Activated CD4-positive, alpha-beta T cell treated with anti-CD3 and anti-CD28 coated beads for 36 hours (primary cell): Measurements from ENCODE around the gene BBS4. TPM values are rescaled to one million over a fixed set of nuclear protein-coding genes. Genes with fewer than 3 reads are reported as not detected.
"Not testable (repeated sequence)": the region's sequence is repeated elsewhere in the genome, so short reads cannot be mapped to it uniquely, and the experiment has no call there.

Source experiments
- ATAC-seq: fragments of 200-7000 bp; cut with Tn5 transposase; one replicate; pipeline ENCODE4 v1.10.0; 2021; ENCODE audit warnings: mild to moderate bottlenecking, moderate library complexity
- CTCF ChIA-PET: fragments of 350-600 bp; sonication (Branson Sonifier 250); formaldehyde crosslinking; loops from one replicate; lab custom pipeline; 2021; ENCODE audit warnings: antibody characterized with exemption; lab: Charles Lee
- POLR2A ChIA-PET: fragments of 350-600 bp; sonication (Branson Sonifier 250); formaldehyde crosslinking; loops from one replicate; lab custom pipeline; 2021; ENCODE audit warnings: antibody characterized with exemption, inconsistent platforms; lab: Charles Lee
- DNase-seq: peaks from one replicate; pipeline ENCODE4 v3.0.0-alpha.2; 2020
- H3K27ac Mint-ChIP-seq: one replicate; pipeline ENCODE4 v1.8.0; 2021; ENCODE audit warnings: mixed read lengths
- H3K27me3 Mint-ChIP-seq: one replicate; pipeline ENCODE4 v1.8.0; 2021; ENCODE audit warnings: mixed read lengths
- H3K36me3 Mint-ChIP-seq: one replicate; pipeline ENCODE4 v1.8.0; 2021; ENCODE audit warnings: low read depth, mixed read lengths
- H3K4me1 Mint-ChIP-seq: one replicate; pipeline ENCODE4 v1.8.0; 2021; ENCODE audit warnings: mixed read lengths
- H3K4me3 Mint-ChIP-seq: one replicate; pipeline ENCODE4 v1.8.0; 2021; ENCODE audit warnings: mild to moderate bottlenecking, moderate library complexity, mixed read lengths
- H3K9me3 Mint-ChIP-seq: one replicate; pipeline ENCODE4 v1.8.0; 2021; ENCODE audit warnings: low read depth, mixed read lengths
- intact Hi-C, 2 experiments: fragments of 100-400 bp; cut with DNase I in 1 of 2; cut with micrococcal nuclease in 1 of 2; formaldehyde crosslinking; loops; one replicate each; pipeline versions ENCODE4 v1.14.2 to v1.15.1; 2022 to 2024; cut with DNase I, micrococcal nuclease
- total RNA-seq, 2 experiments: library from RNA; stranded (reverse); gene quantifications; one replicate each; pipeline ENCODE4 v1.2.3, GENCODE V29; 2021

The BBS4 gene
- total RNA-seq: 10 to 100 TPM; 13.7 to 14.9 TPM

- H3K27me3 Mint-ChIP-seq: no peaks in the 10 kb centered on the region
- H3K4me1 Mint-ChIP-seq: peaks cover 20% of the 10 kb centered on the region
- H3K9me3 Mint-ChIP-seq: no peaks in the 10 kb centered on the region
- H3K4me3 Mint-ChIP-seq: peak within 1 kb of the TSS; percentile 89
- DNase-seq: peak; percentile 93
- H3K27ac Mint-ChIP-seq: peak within 1 kb of the TSS; percentile 92
- ChIA-PET POLR2A (interaction anchor here (0.6 to 1.0 kb wide), 2 partner anchors 54 to 78 kb away, joined by 3 to 5 read pairs; no protein-coding TSS in a partner anchor), CTCF (interaction anchor here (1.3 to 3.4 kb wide), 5 partner anchors 12 to 219 kb away, joined by 3 to 16 read pairs (median 6); no protein-coding TSS in a partner anchor)
- intact Hi-C loops: loop anchor here (1.0 to 5.0 kb wide), 12 partner anchors 97 to 568 kb away; partner anchors contain the start of genes NEO1 (in 2 of the 2), ADPGK (in 1 of the 2), ARIH1 (in 1 of the 2) and CELF6 (in 1 of the 2)
- no peaks in the 10 kb centered on the region for H3K36me3 Mint-ChIP-seq
- ATAC-seq: peak; percentile 96
Measured at GRCh38 chr15:72685925-72686794, at the start of gene BBS4, which contains the start of gene HIGD2B. Gene BBS4, plus strand, starts transcription at chr15:72686207. Its CDS starts 21 bp downstream, at chr15:72686228. Gene HIGD2B, minus strand, starts transcription at chr15:72686182. Its CDS starts 9,808 bp downstream, at chr15:72676374.

- peak; percentile 81 for ATAC-seq
- H3K4me1 Mint-ChIP-seq, H3K27me3 Mint-ChIP-seq, POLR2A ChIA-PET, intact Hi-C loops, CTCF ChIA-PET, H3K9me3 Mint-ChIP-seq, H3K36me3 Mint-ChIP-seq: not testable (repeated sequence)
- H3K4me3 Mint-ChIP-seq: peak overlapping the region; percentile 78
- H3K27ac Mint-ChIP-seq: peak overlapping the region; percentile 73
- DNase-seq: peak; percentile 78
Measured at GRCh38 chr15:72636519-72637282, 49.3 kb upstream of the BBS4 start.

GRCh38 chr15:72639759-72640483 lies 46.1 kb upstream of the BBS4 start:
- POLR2A ChIA-PET, intact Hi-C loops, H3K9me3 Mint-ChIP-seq, H3K4me3 Mint-ChIP-seq, H3K27ac Mint-ChIP-seq, CTCF ChIA-PET, H3K36me3 Mint-ChIP-seq, H3K4me1 Mint-ChIP-seq, H3K27me3 Mint-ChIP-seq, ATAC-seq, DNase-seq: not testable (repeated sequence)

- H3K27ac Mint-ChIP-seq, H3K4me1 Mint-ChIP-seq, POLR2A ChIA-PET, H3K27me3 Mint-ChIP-seq, H3K4me3 Mint-ChIP-seq, intact Hi-C loops, DNase-seq, CTCF ChIA-PET, ATAC-seq, H3K36me3 Mint-ChIP-seq, H3K9me3 Mint-ChIP-seq: not testable (repeated sequence)
Measured at GRCh38 chr15:72642271-72642670, 43.7 kb upstream of the BBS4 start.

GRCh38 chr15:72648631-72649253 lies 37.3 kb upstream of the BBS4 start:
- H3K4me1 Mint-ChIP-seq, DNase-seq, ATAC-seq, H3K9me3 Mint-ChIP-seq, CTCF ChIA-PET, POLR2A ChIA-PET, intact Hi-C loops, H3K27ac Mint-ChIP-seq, H3K27me3 Mint-ChIP-seq, H3K36me3 Mint-ChIP-seq, H3K4me3 Mint-ChIP-seq: not testable (repeated sequence)

- CTCF ChIA-PET, POLR2A ChIA-PET, DNase-seq, H3K27ac Mint-ChIP-seq, H3K4me1 Mint-ChIP-seq, H3K9me3 Mint-ChIP-seq, ATAC-seq, H3K27me3 Mint-ChIP-seq, intact Hi-C loops, H3K4me3 Mint-ChIP-seq, H3K36me3 Mint-ChIP-seq: not testable (repeated sequence)
Measured at GRCh38 chr15:72654397-72654796, 31.6 kb upstream of the BBS4 start, which contains the start of gene GOLGA6B. Gene GOLGA6B, plus strand, starts transcription at chr15:72654697. Its CDS starts 41 bp downstream, at chr15:72654738.

GRCh38 chr15:72656014-72656413 lies 30.0 kb upstream of the BBS4 start:
- CTCF ChIA-PET, H3K9me3 Mint-ChIP-seq, POLR2A ChIA-PET, ATAC-seq, intact Hi-C loops, DNase-seq, H3K27me3 Mint-ChIP-seq, H3K4me3 Mint-ChIP-seq, H3K27ac Mint-ChIP-seq, H3K36me3 Mint-ChIP-seq, H3K4me1 Mint-ChIP-seq: not testable (repeated sequence)

GRCh38 chr15:72661081-72661480 lies 24.9 kb upstream of the BBS4 start:
- POLR2A ChIA-PET, DNase-seq, ATAC-seq, H3K27ac Mint-ChIP-seq, CTCF ChIA-PET, H3K4me3 Mint-ChIP-seq, H3K4me1 Mint-ChIP-seq, H3K36me3 Mint-ChIP-seq, H3K9me3 Mint-ChIP-seq, intact Hi-C loops, H3K27me3 Mint-ChIP-seq: not testable (repeated sequence)

GRCh38 chr15:72663931-72664330 lies 22.1 kb upstream of the BBS4 start:
- H3K4me3 Mint-ChIP-seq, H3K4me1 Mint-ChIP-seq, H3K9me3 Mint-ChIP-seq, ATAC-seq, intact Hi-C loops, POLR2A ChIA-PET, CTCF ChIA-PET, H3K36me3 Mint-ChIP-seq, H3K27ac Mint-ChIP-seq, H3K27me3 Mint-ChIP-seq: not testable (repeated sequence)
- peak; percentile 22 for DNase-seq

GRCh38 chr15:72665706-72666105 lies 20.3 kb upstream of the BBS4 start:
- intact Hi-C loops, H3K27ac Mint-ChIP-seq, H3K36me3 Mint-ChIP-seq, H3K9me3 Mint-ChIP-seq, ATAC-seq, H3K4me1 Mint-ChIP-seq, DNase-seq, H3K27me3 Mint-ChIP-seq, POLR2A ChIA-PET, CTCF ChIA-PET, H3K4me3 Mint-ChIP-seq: not testable (repeated sequence)
